ENCODE results near the gene PACS1. TPM values are rescaled to one million over a fixed set of nuclear protein-coding genes. Genes with fewer than 3 reads are reported as not detected.
"Not testable (repeated sequence)": the region's sequence is repeated elsewhere in the genome, so short reads cannot be mapped to it uniquely, and the experiment has no call there.

The PACS1 gene
- total RNA-seq, 2 experiments from 2014 or later = 77.8 to 80.7 TPM

DNA sequence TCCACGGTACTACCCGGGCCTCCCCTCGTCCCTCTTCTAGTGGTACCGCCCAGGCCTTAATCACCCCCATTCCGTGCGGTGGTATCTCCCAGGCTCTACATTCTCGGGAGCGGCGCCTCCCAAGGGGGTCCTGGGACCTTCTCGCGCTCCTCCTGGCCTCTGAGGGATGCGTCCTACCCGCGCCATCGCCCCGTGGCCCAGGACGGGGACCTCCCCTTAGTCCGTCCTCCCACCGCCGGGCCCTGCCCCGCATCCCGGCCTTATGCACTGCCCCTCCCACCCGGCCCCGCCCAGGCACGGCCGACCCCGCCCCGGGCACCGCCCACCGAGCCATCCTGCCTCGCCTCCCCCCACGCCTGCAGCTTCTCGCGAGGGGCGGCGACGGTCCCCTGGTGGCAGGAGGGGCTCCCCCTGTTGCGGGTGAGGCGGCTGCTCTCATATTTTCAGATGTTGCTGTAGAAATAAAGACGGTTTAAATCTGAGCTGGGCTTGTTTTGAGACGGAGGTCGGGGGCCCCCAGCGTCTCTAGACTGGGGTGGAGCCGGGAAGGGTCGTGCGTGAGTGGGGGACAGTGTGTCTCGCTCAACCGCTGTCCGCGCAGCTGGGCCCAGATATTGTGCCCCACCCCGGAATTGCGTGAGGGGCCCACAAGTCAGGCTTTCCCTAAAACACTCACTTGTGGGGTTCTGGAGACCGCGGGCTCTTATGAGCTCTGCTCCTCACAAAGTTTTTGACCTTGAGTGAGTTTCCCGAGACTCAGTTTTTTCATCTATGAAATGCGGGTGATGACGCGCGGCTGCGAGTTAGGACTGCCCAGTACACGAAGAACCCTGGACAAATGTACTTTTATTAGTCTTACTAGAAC is 197.5 kb downstream of the PACS1 start:
- no peaks in the 10 kb centered on the region for H3K27me3 Mint-ChIP-seq (ENCODE audit: low read depth)
- peak overlapping the region; percentile 95 for H3K4me3 Mint-ChIP-seq
- H3K27ac Mint-ChIP-seq = peak overlapping the region; percentile 95
- CTCF ChIA-PET = interaction anchor here (1.2 kb wide), 1 partner anchor 45 kb away, joined by 3 read pairs; no protein-coding TSS in a partner anchor
- DNase-seq = peak; percentile 90
- intact Hi-C loops (cut with micrococcal nuclease) = loop anchor here (1.0 to 5.0 kb wide), 11 partner anchors 11 to 695 kb away; partner anchors contain the start of genes BANF1, C11orf68, CCDC85B and CNIH2
- peaks cover 24% of the 10 kb centered on the region for H3K36me3 Mint-ChIP-seq (ENCODE audit: low read depth)
- peaks cover 26% of the 10 kb centered on the region for H3K4me1 Mint-ChIP-seq (ENCODE audit: low read depth)
- H3K9me3 Mint-ChIP-seq = no peaks in the 10 kb centered on the region

- Mint-ChIP-seq H3K9me3 (no peaks in the 10 kb centered on the region), H3K4me3 (peak within 1 kb of the TSS; percentile 95), H3K27me3 (ENCODE audit: low read depth) (no peaks in the 10 kb centered on the region), H3K36me3 (ENCODE audit: low read depth) (peaks cover 21% of the 10 kb centered on the region), H3K27ac (peak within 1 kb of the TSS; percentile 95), H3K4me1 (ENCODE audit: low read depth) (peaks cover 26% of the 10 kb centered on the region)
- CTCF ChIA-PET = interaction anchor here (1.2 kb wide), 1 partner anchor 46 kb away, joined by 3 read pairs; no protein-coding TSS in a partner anchor
- intact Hi-C loops (cut with micrococcal nuclease) = loop anchor here (1.0 to 5.0 kb wide), 9 partner anchors 10 to 696 kb away; partner anchors contain the start of genes BANF1, C11orf68, CCDC85B and CNIH2
- peak; percentile 100 for DNase-seq
These were observed 198.3 kb downstream of the PACS1 start, which contains the start of gene RAB1B for GRCh38 chr11:66268244-66268951. Gene RAB1B (plus strand): TSS chr11:66268639. CDS start chr11:66268680, 41 bp downstream.

DNA sequence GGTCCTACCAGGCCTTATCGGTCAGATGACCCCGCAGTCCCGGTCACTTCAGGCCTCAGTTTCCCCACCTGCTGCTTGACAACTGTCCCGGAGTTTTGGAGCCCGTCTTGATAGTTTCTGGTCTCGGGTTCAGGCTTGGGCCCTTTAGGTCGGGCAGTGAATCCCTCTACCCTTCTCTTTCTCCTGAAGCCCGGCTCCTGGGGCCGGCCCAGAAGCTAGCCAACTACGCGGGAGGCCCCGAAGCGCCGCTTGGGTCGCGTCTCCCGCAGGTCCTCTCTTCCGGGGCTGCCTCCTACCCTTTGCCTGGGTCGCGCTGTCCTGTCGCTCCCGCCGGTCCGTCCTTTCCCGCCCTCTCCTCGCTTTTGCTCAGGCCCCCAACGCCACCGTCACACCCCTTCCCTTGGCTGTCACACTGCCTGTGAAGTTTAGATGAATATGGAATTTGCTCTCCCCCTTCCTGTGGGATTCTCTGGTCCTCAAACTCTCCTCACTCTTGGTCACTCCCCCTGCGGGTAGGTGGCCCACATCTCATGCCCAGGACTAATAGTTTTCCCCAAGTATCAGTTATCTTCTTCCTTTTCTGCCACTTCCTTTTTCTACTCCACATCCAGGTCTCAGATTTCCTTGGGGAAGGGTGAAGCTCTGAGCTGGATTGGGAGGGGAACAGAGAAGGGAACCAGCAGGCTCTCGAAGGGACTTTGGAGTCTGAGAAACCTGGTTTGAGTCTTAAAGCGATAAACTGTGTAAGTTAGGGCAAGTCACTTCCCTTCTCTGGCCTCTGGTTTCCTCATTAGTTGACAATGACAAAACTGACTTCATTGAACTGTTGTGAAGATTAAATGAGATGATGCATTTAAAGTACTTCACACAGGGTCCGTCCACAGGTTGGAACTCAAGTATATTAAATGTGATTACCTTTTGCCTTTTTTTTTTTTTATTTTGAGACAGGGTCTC is 199.2 kb downstream of the PACS1 start:
- H3K36me3 Mint-ChIP-seq (ENCODE audit: low read depth) = peaks cover 23% of the 10 kb centered on the region
- peak; percentile 28 for DNase-seq
- intact Hi-C loops (cut with micrococcal nuclease) = loop anchor here (1.0 to 5.0 kb wide), 9 partner anchors 9 to 697 kb away; partner anchors contain the start of genes BANF1, C11orf68, CCDC85B and CNIH2
- H3K27me3 Mint-ChIP-seq (ENCODE audit: low read depth) = no peaks in the 10 kb centered on the region
- no peaks in the 10 kb centered on the region for H3K9me3 Mint-ChIP-seq
- CTCF ChIA-PET = interaction anchor here (1.2 kb wide), 1 partner anchor 47 kb away, joined by 3 read pairs; no protein-coding TSS in a partner anchor
- H3K4me3 Mint-ChIP-seq = peak overlapping the region; percentile 95
- peaks cover 26% of the 10 kb centered on the region for H3K4me1 Mint-ChIP-seq (ENCODE audit: low read depth)
- peak overlapping the region; percentile 95 for H3K27ac Mint-ChIP-seq

DNA sequence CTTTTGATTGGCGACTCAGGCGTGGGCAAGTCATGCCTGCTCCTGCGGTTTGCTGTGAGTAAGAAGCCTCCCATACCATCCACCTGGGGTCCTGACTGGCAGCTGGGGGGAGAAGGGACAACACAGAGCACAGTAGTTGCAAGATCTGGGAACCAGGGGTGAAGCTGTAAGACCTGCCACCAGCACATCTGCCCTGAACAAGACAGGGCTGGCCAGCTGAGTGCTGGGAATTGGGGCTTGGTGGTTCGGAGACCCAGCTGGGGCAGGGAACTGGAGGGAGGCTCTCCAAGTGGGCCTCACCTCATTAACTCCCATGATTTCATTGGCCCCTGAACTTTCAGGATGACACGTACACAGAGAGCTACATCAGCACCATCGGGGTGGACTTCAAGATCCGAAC is 201.7 kb downstream of the PACS1 start:
- H3K27ac Mint-ChIP-seq = no peak overlapping the region
- intact Hi-C loops (cut with micrococcal nuclease) = no loop called here
- H3K27me3 Mint-ChIP-seq (ENCODE audit: low read depth) = no peaks in the 10 kb centered on the region
- DNase-seq = no peak
- peaks cover 22% of the 10 kb centered on the region for H3K36me3 Mint-ChIP-seq (ENCODE audit: low read depth)
- CTCF ChIA-PET = interaction anchor here (0.6 to 2.8 kb wide), 2 partner anchors 10 to 195 kb away, joined by 6 to 19 read pairs; partner anchors contain the start of gene PELI3
- peaks cover 25% of the 10 kb centered on the region for H3K4me1 Mint-ChIP-seq (ENCODE audit: low read depth)
- H3K4me3 Mint-ChIP-seq = no peak overlapping the region
- H3K9me3 Mint-ChIP-seq = no peaks in the 10 kb centered on the region

GRCh38 chr11:66272596-66272995 is 202.5 kb downstream of the PACS1 start:
- Mint-ChIP-seq H3K27ac (no peak overlapping the region), H3K4me3 (no peak overlapping the region), H3K4me1 (ENCODE audit: low read depth) (peaks cover 19% of the 10 kb centered on the region), H3K9me3 (no peaks in the 10 kb centered on the region), H3K36me3 (ENCODE audit: low read depth) (peaks cover 24% of the 10 kb centered on the region), H3K27me3 (ENCODE audit: low read depth) (no peaks in the 10 kb centered on the region)
- intact Hi-C loops (cut with micrococcal nuclease) = no loop called here
- DNase-seq = no peak
- CTCF ChIA-PET = interaction anchor here (2.8 kb wide), 1 partner anchor 10 kb away, joined by 19 read pairs; no protein-coding TSS in a partner anchor

GRCh38 chr11:66274219-66274618 is 204.1 kb downstream of the PACS1 start:
- intact Hi-C loops (cut with micrococcal nuclease) = no loop called here
- peaks cover 20% of the 10 kb centered on the region for H3K36me3 Mint-ChIP-seq (ENCODE audit: low read depth)
- no peaks in the 10 kb centered on the region for H3K9me3 Mint-ChIP-seq
- CTCF ChIA-PET = interaction anchor here (2.8 kb wide), 1 partner anchor 8 kb away, joined by 19 read pairs; no protein-coding TSS in a partner anchor
- H3K27ac Mint-ChIP-seq = no peak overlapping the region
- peaks cover 20% of the 10 kb centered on the region for H3K4me1 Mint-ChIP-seq (ENCODE audit: low read depth)
- H3K4me3 Mint-ChIP-seq = no peak overlapping the region
- no peaks in the 10 kb centered on the region for H3K27me3 Mint-ChIP-seq (ENCODE audit: low read depth)
- no peak for DNase-seq

- CTCF ChIA-PET = no interaction called here
- intact Hi-C loops (cut with micrococcal nuclease) = no loop called here
- H3K4me1 Mint-ChIP-seq (ENCODE audit: low read depth) = peaks cover 10% of the 10 kb centered on the region
- no peak overlapping the region for H3K4me3 Mint-ChIP-seq
- no peak overlapping the region for H3K27ac Mint-ChIP-seq
- DNase-seq = no peak
- H3K27me3 Mint-ChIP-seq (ENCODE audit: low read depth) = no peaks in the 10 kb centered on the region
- H3K36me3 Mint-ChIP-seq (ENCODE audit: low read depth) = peaks cover 16% of the 10 kb centered on the region
- no peaks in the 10 kb centered on the region for H3K9me3 Mint-ChIP-seq
These were observed 205.3 kb downstream of the PACS1 start for GRCh38 chr11:66275396-66275795.

- H3K9me3 Mint-ChIP-seq = no peaks in the 10 kb centered on the region
- DNase-seq = no peak
- CTCF ChIA-PET = no interaction called here
These were observed 206.0 kb downstream of the PACS1 start for GRCh38 chr11:66275984-66276612.

GRCh38 chr11:66276619-66277018 is 206.5 kb downstream of the PACS1 start:
- H3K36me3 Mint-ChIP-seq (ENCODE audit: low read depth) = peaks cover 14% of the 10 kb centered on the region
- H3K9me3 Mint-ChIP-seq; H3K27ac Mint-ChIP-seq; H3K4me1 Mint-ChIP-seq (ENCODE audit: low read depth); DNase-seq; intact Hi-C loops (cut with micrococcal nuclease); CTCF ChIA-PET; H3K4me3 Mint-ChIP-seq; H3K27me3 Mint-ChIP-seq (ENCODE audit: low read depth): not testable (repeated sequence)

More at GRCh38 chr11:66275984-66276612, 206.0 kb downstream of the PACS1 start:
- no peaks in the 10 kb centered on the region for H3K27me3 Mint-ChIP-seq (ENCODE audit: low read depth)
- intact Hi-C loops (cut with micrococcal nuclease) = no loop called here
- H3K4me3 Mint-ChIP-seq = no peak overlapping the region
- H3K27ac Mint-ChIP-seq = no peak overlapping the region
- peaks cover 14% of the 10 kb centered on the region for H3K36me3 Mint-ChIP-seq (ENCODE audit: low read depth)
- H3K4me1 Mint-ChIP-seq (ENCODE audit: low read depth) = peaks cover 5% of the 10 kb centered on the region

DNA sequence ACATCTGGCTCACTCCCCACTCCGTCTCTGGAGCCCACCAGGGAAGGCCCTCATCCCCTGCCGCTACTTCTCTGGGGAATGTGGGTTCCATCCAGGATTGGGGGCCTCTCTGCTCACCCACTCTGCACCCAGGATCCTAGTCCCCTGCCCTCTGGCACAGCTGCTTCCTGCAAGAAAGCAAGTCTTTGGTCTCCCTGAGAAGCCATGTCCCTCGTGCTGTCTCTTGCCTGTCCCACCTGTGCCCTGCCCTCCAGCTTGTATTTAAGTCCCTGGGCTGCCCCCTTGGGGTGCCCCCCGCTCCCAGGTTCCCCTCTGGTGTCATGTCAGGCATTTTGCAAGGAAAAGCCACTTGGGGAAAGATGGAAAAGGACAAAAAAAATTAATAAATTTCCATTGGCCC is 207.0 kb downstream of the PACS1 start:
- DNase-seq; intact Hi-C loops (cut with micrococcal nuclease); H3K9me3 Mint-ChIP-seq; H3K27ac Mint-ChIP-seq; H3K27me3 Mint-ChIP-seq (ENCODE audit: low read depth); CTCF ChIA-PET: not testable (repeated sequence)
- Mint-ChIP-seq H3K4me1 (ENCODE audit: low read depth) (peaks cover 10% of the 10 kb centered on the region), H3K36me3 (ENCODE audit: low read depth) (peaks cover 10% of the 10 kb centered on the region), H3K4me3 (peak overlapping the region; percentile 6)

Measured in activated naive CD4-positive, alpha-beta T cell treated with anti-CD3 and anti-CD28 coated beads for 36 hours (primary cell).